GM19467 (cell line): ENCODE measurements around the gene PREX1.

Experiments
- ATAC-seq: cut with Tn5 transposase; IDR thresholded peaks from one replicate; pipeline ENCODE4 v1.9.1; 2021; ENCODE audit warnings: mild to moderate bottlenecking, moderate library complexity; ENCODE audit not compliant: unreplicated experiment

PREX1 gene

GRCh38 chr20:48645666-48646065, 182.1 kb downstream of the PREX1 start:
- ATAC-seq: no peak

GRCh38 chr20:48644286-48644828, 183.4 kb downstream of the PREX1 start:
- ATAC-seq: no peak

- ATAC-seq: no peak
Observed at GRCh38 chr20:48642105-48642880, 185.5 kb downstream of the PREX1 start.

GRCh38 chr20:48640871-48641270, 186.9 kb downstream of the PREX1 start:
- no peak for ATAC-seq

GRCh38 chr20:48639899-48640298, 187.9 kb downstream of the PREX1 start:
- ATAC-seq: no peak

GRCh38 chr20:48638546-48638945, 189.3 kb downstream of the PREX1 start:
- ATAC-seq: no peak

GRCh38 chr20:48637461-48637860, 190.3 kb downstream of the PREX1 start:
- no peak for ATAC-seq

- ATAC-seq: no peak
Observed at GRCh38 chr20:48636301-48636700, 191.5 kb downstream of the PREX1 start.

GRCh38 chr20:48635791-48636267, 192.0 kb downstream of the PREX1 start:
- no peak for ATAC-seq

- ATAC-seq: no peak
Observed at GRCh38 chr20:48635361-48635760, 192.4 kb downstream of the PREX1 start.

GRCh38 chr20:48634641-48635040, 193.2 kb downstream of the PREX1 start:
- ATAC-seq: no peak

- ATAC-seq: no peak
Observed at GRCh38 chr20:48633620-48634257, 194.1 kb downstream of the PREX1 start.

- no peak for ATAC-seq
Observed at GRCh38 chr20:48632825-48633619, 194.8 kb downstream of the PREX1 start.

GRCh38 chr20:48632017-48632824, 195.6 kb downstream of the PREX1 start:
- no peak for ATAC-seq

GRCh38 chr20:48631114-48632016, 196.4 kb downstream of the PREX1 start:
- ATAC-seq: no peak

GRCh38 chr20:48630342-48631075, 197.3 kb downstream of the PREX1 start:
- ATAC-seq: no peak

- no peak for ATAC-seq
Observed at GRCh38 chr20:48629960-48630315, 197.9 kb downstream of the PREX1 start.

- no peak for ATAC-seq
Observed at GRCh38 chr20:48629069-48629959, 198.5 kb downstream of the PREX1 start.
